B cell (primary cell): ENCODE data around the gene RENBP. TPM values are rescaled to one million over a fixed set of nuclear protein-coding genes. Genes with fewer than 3 reads are reported as not detected.

Source experiments
- ATAC-seq: fragments of 200-7000 bp; cut with Tn5 transposase; one replicate; pipeline ENCODE4 v1.10.0; 2021; ENCODE audit warnings: low read depth, mild to moderate bottlenecking, moderate number of reproducible peaks, moderate library complexity
- CTCF ChIA-PET: fragments of 350-600 bp; sonication (Branson Sonifier 250); formaldehyde crosslinking; loops from one replicate; lab custom pipeline; 2021; ENCODE audit warnings: antibody characterized with exemption, inconsistent platforms; lab: Charles Lee
- POLR2A ChIA-PET: fragments of 350-600 bp; sonication (Branson Sonifier 250); formaldehyde crosslinking; loops from one replicate; lab custom pipeline; 2021; ENCODE audit warnings: antibody characterized with exemption; lab: Charles Lee
- DNase-seq: peaks from one replicate; pipeline ENCODE4 v3.0.0; 2013
- H2AFZ ChIP-seq: 2 replicates; pipeline ENCODE4 v1.6.1; 2012; ENCODE audit warnings: mild to moderate bottlenecking, low read depth, low read length; ENCODE audit not compliant: insufficient read depth, poor library complexity, severe bottlenecking
- H3K27ac ChIP-seq, 2 donors: 1 replicate in 1 of 2; 2 replicates in 1 of 2; pipeline ENCODE4 v1.5.1; 2012 to 2013; ENCODE audit warnings: low read length in 2 of 2, mild to moderate bottlenecking in 2 of 2, moderate library complexity in 1 of 2
- H3K27me3 ChIP-seq, 4 experiments: fragments of 200-600 bp in 1 of 4; sonication (generic) in 1 of 4; replicated peaks in 1 of 4; 1 replicate in 2 of 4; 2 replicates in 2 of 4; pipeline versions ENCODE4 v1.6.1 to v1.7.0; 2013 to 2016; ENCODE audit warnings: low read length in 3 of 4, mild to moderate bottlenecking in 2 of 4, mixed read lengths in 1 of 4, moderate library complexity in 1 of 4; ENCODE audit not compliant: insufficient read depth in 4 of 4, control insufficient read depth in 3 of 4; ENCODE audit errors: control extremely low read depth in 1 of 4
- H3K36me3 ChIP-seq, 2 experiments: replicated peaks in 1 of 2; 1 replicate in 1 of 2; 2 replicates in 1 of 2; pipeline versions ENCODE4 v1.6.1 to v1.7.1; 2013; ENCODE audit warnings: low read length in 1 of 2; ENCODE audit not compliant: insufficient read depth in 2 of 2, control insufficient read depth in 1 of 2; ENCODE audit errors: control extremely low read depth in 1 of 2, extremely low read depth in 1 of 2
- H3K4me1 ChIP-seq, 2 donors: fragments of 200-600 bp in 1 of 2; sonication (generic) in 1 of 2; 1 replicate in 1 of 2; 2 replicates in 1 of 2; pipeline versions ENCODE4 v1.5.1 to v1.6.1; 2013 to 2017; ENCODE audit warnings: low read length in 2 of 2; ENCODE audit not compliant: control insufficient read depth in 2 of 2, insufficient read depth in 2 of 2
- H3K4me2 ChIP-seq: replicated peaks from 2 replicates; pipeline ENCODE3; 2012; ENCODE audit warnings: mild to moderate bottlenecking, low read depth, low read length; ENCODE audit not compliant: poor library complexity, severe bottlenecking
- H3K4me3 ChIP-seq, 5 experiments: fragments of 200-600 bp in 1 of 5; sonication (generic) in 1 of 5; 1 replicate in 3 of 5; 2 replicates in 2 of 5; pipeline versions ENCODE4 v1.5.1 to v1.7.0; 2011 to 2016; ENCODE audit warnings: low read length in 4 of 5, mild to moderate bottlenecking in 4 of 5, low read depth in 2 of 5, control low read depth in 1 of 5, moderate library complexity in 1 of 5; ENCODE audit not compliant: insufficient read depth in 1 of 5; ENCODE audit errors: control extremely low read depth in 1 of 5, extremely low read depth in 1 of 5
- H3K79me2 ChIP-seq: fragments of 200-600 bp; sonication (generic); one replicate; pipeline ENCODE4 v1.6.0; 2016; ENCODE audit warnings: low read length; ENCODE audit not compliant: control insufficient read depth, insufficient read depth
- H3K9ac ChIP-seq: fragments of 200-600 bp; sonication (generic); 2 replicates; pipeline ENCODE4 v1.6.1; 2017; ENCODE audit warnings: mild to moderate bottlenecking, low read length, moderate library complexity
- H3K9me3 ChIP-seq, 3 donors: one replicate each; pipeline versions ENCODE4 v1.6.1 to v1.7.1; 2013; ENCODE audit warnings: low read length in 2 of 3; ENCODE audit not compliant: control insufficient read depth in 2 of 3, insufficient read depth in 1 of 3; ENCODE audit errors: control extremely low read depth in 1 of 3
- H4K20me1 ChIP-seq: 2 replicates; pipeline ENCODE4 v1.6.0; 2012; ENCODE audit warnings: mild to moderate bottlenecking, low read length; ENCODE audit not compliant: insufficient read depth, control insufficient read depth, poor library complexity, severe bottlenecking
- H3K27ac Mint-ChIP-seq: one replicate; pipeline ENCODE4 v1.8.0; 2021; ENCODE audit warnings: mixed read lengths
- H3K27me3 Mint-ChIP-seq: one replicate; pipeline ENCODE4 v1.8.0; 2021; ENCODE audit warnings: mixed read lengths
- H3K4me1 Mint-ChIP-seq: one replicate; pipeline ENCODE4 v1.8.0; 2021; ENCODE audit warnings: mixed read lengths
- H3K4me3 Mint-ChIP-seq: one replicate; pipeline ENCODE4 v1.8.0; 2021; ENCODE audit warnings: mixed read lengths
- H3K9me3 Mint-ChIP-seq: one replicate; pipeline ENCODE4 v1.8.0; 2022; ENCODE audit warnings: mixed read lengths; ENCODE audit not compliant: insufficient read depth
- EZH2 ChIP-seq: IDR thresholded peaks from 2 replicates; pipeline ENCODE4 v1.6.1; 2012; ENCODE audit warnings: borderline replicate concordance, low read depth, mild to moderate bottlenecking, moderate library complexity, low read length; ENCODE audit not compliant: insufficient read depth, poor library complexity, severe bottlenecking
- WGBS: methylation state at CpG from one replicate; pipeline ENCODE4 v1.1.5; 2013; ENCODE audit warnings: missing lambda C conversion rate; ENCODE audit not compliant: insufficient coverage; 5-methylcytosine and 5-hydroxymethylcytosine counted together
- intact Hi-C: fragments of 100-400 bp; cut with micrococcal nuclease; formaldehyde crosslinking; loops from one replicate; pipeline ENCODE4 v1.10.0; 2022
- polyA plus RNA-seq: library from polyadenylated mRNA; depleted of rRNA; stranded (reverse); fragments of >200 nt; gene quantifications from 2 replicates; pipeline ENCODE4 v1.2.3, GENCODE V29; 2012
- total RNA-seq, 2 donors: library from RNA; stranded (reverse); fragments of 120-200 nt in 1 of 2; gene quantifications; 1 replicate in 1 of 2; 2 replicates in 1 of 2; pipeline versions ENCODE4 v1.2.3 to v1.2.4, GENCODE V29; 2013 to 2022
- TF ChIP-seq, protein P1 (sequence below): fragments of 200-600 bp; IDR thresholded peaks from one replicate; pipeline ENCODE4 v1.8.0; 2022; ENCODE audit warnings: antibody characterized with exemption, mild to moderate bottlenecking

RENBP gene
- total and polyA plus RNA-seq, 2 donors (not counting 1 experiment from before 2014, with no cell fraction given), result 30.6 to 39.2 TPM

DNA sequence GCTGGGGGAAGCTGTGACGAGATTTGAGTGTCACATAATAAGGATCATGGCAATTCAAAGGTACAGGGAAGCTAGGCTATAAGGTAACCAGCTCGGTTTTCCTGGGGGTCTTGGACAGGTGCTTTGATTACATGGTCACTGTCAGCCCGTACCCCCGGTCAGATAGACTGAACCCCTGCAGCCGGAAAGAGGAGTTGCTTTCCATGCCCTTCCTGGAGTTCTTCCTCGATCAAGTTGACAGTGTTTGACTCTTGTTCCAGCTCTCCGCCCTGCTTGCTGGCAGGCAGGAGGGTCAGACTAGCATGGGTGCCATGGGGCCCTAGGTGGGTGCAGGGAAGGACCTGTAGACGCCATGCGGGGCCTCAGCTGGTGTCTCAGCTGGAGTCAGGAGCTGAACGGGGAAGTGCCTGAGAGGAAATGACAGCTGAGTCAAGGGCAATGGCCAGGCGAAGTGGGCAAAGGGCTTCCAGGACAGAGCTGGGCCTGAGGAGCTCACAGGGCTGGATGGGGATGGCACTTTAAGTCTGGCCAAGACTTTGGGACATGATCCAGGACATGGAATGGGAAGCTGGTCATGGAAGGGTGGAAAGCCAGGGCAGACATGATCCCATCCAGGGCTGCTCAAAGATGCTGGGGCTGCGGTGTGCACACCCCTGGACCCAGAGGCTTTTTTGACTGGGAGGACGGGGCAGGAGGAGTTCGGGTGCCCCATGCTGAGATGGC is 29.7 kb upstream of the RENBP start:
- Mint-ChIP-seq H3K4me3 (peak overlapping the region; percentile 92), H3K27me3 (no peaks in the 10 kb centered on the region), H3K27ac (peak overlapping the region; percentile 94), H3K9me3 (no peaks in the 10 kb centered on the region), H3K4me1 (peaks cover 26% of the 10 kb centered on the region)
- intact Hi-C loops, result loop anchor here (5.0 kb wide), 3 partner anchors 33 to 403 kb away; partner anchors contain the start of gene EMD
- no peaks in the 10 kb centered on the region for H3K9me3 ChIP-seq
- H3K79me2 ChIP-seq, result peaks cover 22% of the 10 kb centered on the region
- H3K4me3 ChIP-seq, result no peak overlapping the region
- H3K4me2 ChIP-seq, result peak overlapping the region; percentile 70
- peaks cover 6% of the 10 kb centered on the region for H4K20me1 ChIP-seq
- H3K4me1 ChIP-seq, result peaks cover 22 to 26% of the 10 kb centered on the region in 2 donors
- peak overlapping the region; percentile 29 to 100 for H3K27ac ChIP-seq
- peak; percentile 18 for DNase-seq
- no peak overlapping the region for H2AFZ ChIP-seq
- H3K27me3 ChIP-seq, result no peaks in the 10 kb centered on the region
- H3K9ac ChIP-seq, result no peak overlapping the region
- ATAC-seq, result no peak
- no peaks in the 10 kb centered on the region for H3K36me3 ChIP-seq
- CTCF ChIA-PET, result interaction anchor here (0.6 to 1.7 kb wide), 3 partner anchors 32 to 218 kb away, joined by 3 to 12 read pairs (median 5); no protein-coding TSS in a partner anchor
- TF ChIP-seq EZH2, result no peak
- TF ChIP-seq, protein P1, sequence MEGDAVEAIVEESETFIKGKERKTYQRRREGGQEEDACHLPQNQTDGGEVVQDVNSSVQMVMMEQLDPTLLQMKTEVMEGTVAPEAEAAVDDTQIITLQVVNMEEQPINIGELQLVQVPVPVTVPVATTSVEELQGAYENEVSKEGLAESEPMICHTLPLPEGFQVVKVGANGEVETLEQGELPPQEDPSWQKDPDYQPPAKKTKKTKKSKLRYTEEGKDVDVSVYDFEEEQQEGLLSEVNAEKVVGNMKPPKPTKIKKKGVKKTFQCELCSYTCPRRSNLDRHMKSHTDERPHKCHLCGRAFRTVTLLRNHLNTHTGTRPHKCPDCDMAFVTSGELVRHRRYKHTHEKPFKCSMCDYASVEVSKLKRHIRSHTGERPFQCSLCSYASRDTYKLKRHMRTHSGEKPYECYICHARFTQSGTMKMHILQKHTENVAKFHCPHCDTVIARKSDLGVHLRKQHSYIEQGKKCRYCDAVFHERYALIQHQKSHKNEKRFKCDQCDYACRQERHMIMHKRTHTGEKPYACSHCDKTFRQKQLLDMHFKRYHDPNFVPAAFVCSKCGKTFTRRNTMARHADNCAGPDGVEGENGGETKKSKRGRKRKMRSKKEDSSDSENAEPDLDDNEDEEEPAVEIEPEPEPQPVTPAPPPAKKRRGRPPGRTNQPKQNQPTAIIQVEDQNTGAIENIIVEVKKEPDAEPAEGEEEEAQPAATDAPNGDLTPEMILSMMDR, result no peak
- 74% methylated on average over 13 of the region's 14 CpGs for WGBS
- POLR2A ChIA-PET, result interaction anchor here (0.6 to 1.5 kb wide), 2 partner anchors 48 to 397 kb away, joined by 3 to 4 read pairs; partner anchors contain the start of gene ARHGAP4
